Dendritic cell treated with granulocyte-macrophage colony-stimulating factor and Interleukin-4, amounts not matched to agents 40 ng/mL and 50 ng/mL, for 4 days (primary cell): ENCODE results near the gene RFT1.

ENCODE experiments used
- H3K27ac Mint-ChIP-seq: one replicate; pipeline ENCODE4 v1.8.0; 2022; ENCODE audit warnings: mild to moderate bottlenecking, mixed read lengths
- H3K27me3 Mint-ChIP-seq: one replicate; pipeline ENCODE4 v1.8.0; 2022; ENCODE audit warnings: mild to moderate bottlenecking, mixed read lengths
- H3K36me3 Mint-ChIP-seq: one replicate; pipeline ENCODE4 v1.8.0; 2022; ENCODE audit warnings: low read depth, mixed read lengths
- H3K4me1 Mint-ChIP-seq: one replicate; pipeline ENCODE4 v1.8.0; 2022; ENCODE audit warnings: low read depth, mixed read lengths
- H3K4me3 Mint-ChIP-seq: one replicate; pipeline ENCODE4 v1.8.0; 2022; ENCODE audit warnings: mild to moderate bottlenecking, moderate library complexity, mixed read lengths
- H3K9me3 Mint-ChIP-seq: one replicate; pipeline ENCODE4 v1.8.0; 2022; ENCODE audit warnings: mixed read lengths
- intact Hi-C: fragments of 100-400 bp; cut with micrococcal nuclease; formaldehyde crosslinking; loops from one replicate; pipeline ENCODE4 v1.15.0; 2022

The RFT1 gene

DNA sequence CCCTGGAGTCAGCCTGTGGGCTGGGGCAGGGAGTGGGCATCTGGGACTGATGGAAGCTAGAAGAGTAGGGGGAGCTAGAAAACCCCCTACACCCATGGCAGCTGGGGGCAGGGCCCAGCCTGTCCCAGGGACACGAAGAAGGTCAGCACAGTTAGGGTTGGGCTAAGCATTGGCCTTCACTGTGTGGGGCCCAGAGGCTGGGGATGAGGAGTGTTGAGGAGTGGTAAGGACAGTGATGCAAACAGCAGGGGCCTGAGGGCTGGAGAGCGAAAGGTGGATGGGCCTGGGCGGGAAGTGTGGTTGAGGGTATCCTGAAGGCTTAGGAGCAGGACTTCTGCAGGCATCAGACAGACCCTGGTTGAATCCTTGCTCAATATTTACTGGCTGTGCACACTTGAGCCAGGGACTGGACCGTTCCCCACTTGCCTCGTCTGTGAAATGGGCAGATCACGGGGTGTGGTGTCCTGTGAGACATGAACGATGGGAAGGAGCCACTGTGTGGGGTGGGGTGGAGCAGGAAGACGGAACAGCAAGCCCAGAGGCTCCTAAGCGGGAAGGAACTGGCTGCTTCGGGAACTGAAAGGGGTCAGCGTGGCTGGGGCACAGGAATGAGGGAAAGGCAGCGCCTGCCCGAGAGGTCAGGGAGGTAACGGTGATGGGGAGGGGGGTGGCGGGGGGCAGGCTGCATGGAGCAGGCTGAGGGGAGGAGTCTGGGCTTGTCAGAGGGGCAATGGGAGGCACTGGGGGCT, 38.1 kb upstream of the RFT1 start:
- Mint-ChIP-seq H3K9me3 (no peaks in the 10 kb centered on the region), H3K27ac (peak overlapping the region; percentile 95), H3K27me3 (no peaks in the 10 kb centered on the region), H3K4me1 (peaks cover 98% of the 10 kb centered on the region), H3K36me3 (peaks cover 90% of the 10 kb centered on the region), H3K4me3 (peak overlapping the region; percentile 98)
- intact Hi-C loops = no loop called here

DNA sequence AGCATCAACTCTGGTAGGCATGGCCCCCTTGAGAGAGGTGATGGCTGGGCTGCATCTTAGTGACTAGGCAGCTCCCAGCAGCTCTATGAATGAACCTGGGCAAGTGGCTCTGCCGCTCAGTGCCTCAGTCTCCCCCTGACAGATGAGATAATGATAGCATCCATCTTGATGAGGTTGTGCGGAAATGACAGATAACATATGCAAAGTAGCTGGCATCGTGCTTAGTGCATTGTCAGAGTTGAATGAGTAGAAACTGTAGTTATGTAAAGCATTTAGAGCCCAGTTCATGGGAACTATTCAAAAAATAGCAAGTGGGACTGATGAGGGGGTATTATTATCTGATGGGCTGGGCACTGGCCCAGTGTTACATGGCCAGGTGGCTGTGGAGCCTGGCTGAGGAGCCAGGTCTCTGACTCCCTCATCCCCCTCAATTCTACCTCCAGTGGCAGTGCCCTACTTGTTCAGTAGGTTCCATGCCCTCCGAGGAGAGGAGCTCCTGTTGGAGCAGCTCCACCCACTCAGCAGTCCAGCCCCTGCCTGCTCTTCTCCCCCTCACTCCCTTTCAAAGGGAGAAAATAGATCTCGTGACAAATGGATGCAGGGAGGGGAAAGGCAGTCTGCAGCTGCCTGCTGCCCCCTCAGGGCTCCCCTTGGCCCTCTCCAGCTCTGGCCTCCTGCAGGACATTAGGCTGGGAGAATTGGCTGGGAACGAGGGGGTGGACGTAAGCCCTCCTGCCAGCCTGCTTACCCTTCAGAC, 37.4 kb upstream of the RFT1 start:
- Mint-ChIP-seq H3K27me3 (no peaks in the 10 kb centered on the region), H3K9me3 (no peaks in the 10 kb centered on the region), H3K4me1 (peaks cover 98% of the 10 kb centered on the region), H3K4me3 (peak overlapping the region; percentile 98), H3K36me3 (peaks cover 90% of the 10 kb centered on the region), H3K27ac (peak overlapping the region; percentile 95)
- intact Hi-C loops = no loop called here

DNA sequence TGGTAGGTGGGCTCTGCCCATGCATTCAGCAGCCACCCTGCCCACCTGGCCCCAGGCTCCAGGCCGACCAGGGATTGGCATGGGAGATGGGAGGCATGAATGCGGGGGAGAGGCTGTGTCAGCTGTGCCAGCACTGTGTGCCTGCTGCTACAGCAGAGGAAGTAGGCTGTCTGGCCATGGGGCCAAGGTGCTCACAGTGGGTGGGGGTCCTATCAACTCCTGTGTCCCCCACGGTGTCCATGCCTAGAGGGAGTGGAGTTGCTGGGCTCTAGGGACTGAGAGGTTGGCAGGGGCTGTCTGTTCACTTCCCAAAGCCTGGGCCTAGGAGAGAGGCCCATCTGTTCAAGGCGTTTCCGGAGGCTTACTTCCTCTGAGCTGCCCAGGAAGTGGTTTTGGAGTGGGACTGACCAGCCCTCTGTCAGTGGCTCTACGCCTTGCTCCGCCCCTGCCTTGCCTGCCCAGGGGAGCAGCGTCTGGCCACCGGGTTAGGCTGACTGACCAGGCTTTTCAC, 36.6 kb upstream of the RFT1 start:
- Mint-ChIP-seq H3K4me1 (peaks cover 96% of the 10 kb centered on the region), H3K4me3 (peak overlapping the region; percentile 98), H3K9me3 (no peaks in the 10 kb centered on the region), H3K27me3 (no peaks in the 10 kb centered on the region), H3K36me3 (peaks cover 90% of the 10 kb centered on the region), H3K27ac (peak overlapping the region; percentile 95)
- intact Hi-C loops = no loop called here

DNA sequence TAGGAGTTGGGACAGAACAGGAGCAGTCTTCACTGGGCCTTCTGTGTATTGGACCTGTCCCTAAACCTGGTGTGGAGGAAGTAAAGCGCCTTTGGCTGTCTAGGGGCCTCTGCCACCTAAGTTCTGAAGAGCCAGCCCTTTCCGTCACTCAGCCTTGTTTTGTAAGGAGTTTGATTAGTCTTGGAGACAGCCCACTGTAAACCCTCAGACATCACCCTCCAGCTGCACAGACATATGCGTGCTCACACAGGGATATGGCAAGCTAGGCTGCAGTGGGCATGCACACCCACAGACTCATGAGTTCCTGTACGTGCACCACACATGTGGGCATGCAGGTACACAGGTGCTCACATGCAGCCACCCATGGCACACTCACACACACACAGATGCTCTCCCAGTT, 36.0 kb upstream of the RFT1 start:
- H3K9me3 Mint-ChIP-seq = no peaks in the 10 kb centered on the region
- H3K27ac Mint-ChIP-seq = peak overlapping the region; percentile 95
- peaks cover 90% of the 10 kb centered on the region for H3K36me3 Mint-ChIP-seq
- intact Hi-C loops = no loop called here
- H3K4me1 Mint-ChIP-seq = peaks cover 89% of the 10 kb centered on the region
- peak overlapping the region; percentile 59 for H3K4me3 Mint-ChIP-seq
- no peaks in the 10 kb centered on the region for H3K27me3 Mint-ChIP-seq

DNA sequence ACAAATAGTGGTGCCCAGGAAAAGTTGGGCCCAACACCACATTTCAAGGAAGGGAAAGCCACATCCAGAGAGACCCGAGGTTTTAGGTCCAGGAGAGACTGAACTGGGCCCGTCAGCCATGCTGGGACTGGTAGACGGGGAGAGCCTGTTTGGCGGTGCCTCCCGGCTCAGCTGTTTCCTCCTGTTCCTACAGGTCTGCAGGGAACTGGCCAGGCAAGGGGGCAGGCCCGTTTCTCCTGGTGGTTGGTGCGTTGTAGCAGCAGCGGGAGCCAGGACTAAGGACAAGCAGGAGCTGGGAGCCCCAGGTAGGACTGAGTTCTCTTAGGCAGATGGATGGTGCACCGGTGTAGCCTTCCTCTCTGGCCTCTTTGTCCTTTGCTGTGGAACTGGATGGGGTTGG, 34.7 kb upstream of the RFT1 start:
- no peaks in the 10 kb centered on the region for H3K9me3 Mint-ChIP-seq
- H3K27me3 Mint-ChIP-seq = no peaks in the 10 kb centered on the region
- H3K4me1 Mint-ChIP-seq = peaks cover 83% of the 10 kb centered on the region
- intact Hi-C loops = loop anchor here (5.0 kb wide), 1 partner anchor 32 kb away; no protein-coding TSS in a partner anchor
- H3K4me3 Mint-ChIP-seq = peak overlapping the region; percentile 24
- peaks cover 82% of the 10 kb centered on the region for H3K36me3 Mint-ChIP-seq
- H3K27ac Mint-ChIP-seq = peak overlapping the region; percentile 95

DNA sequence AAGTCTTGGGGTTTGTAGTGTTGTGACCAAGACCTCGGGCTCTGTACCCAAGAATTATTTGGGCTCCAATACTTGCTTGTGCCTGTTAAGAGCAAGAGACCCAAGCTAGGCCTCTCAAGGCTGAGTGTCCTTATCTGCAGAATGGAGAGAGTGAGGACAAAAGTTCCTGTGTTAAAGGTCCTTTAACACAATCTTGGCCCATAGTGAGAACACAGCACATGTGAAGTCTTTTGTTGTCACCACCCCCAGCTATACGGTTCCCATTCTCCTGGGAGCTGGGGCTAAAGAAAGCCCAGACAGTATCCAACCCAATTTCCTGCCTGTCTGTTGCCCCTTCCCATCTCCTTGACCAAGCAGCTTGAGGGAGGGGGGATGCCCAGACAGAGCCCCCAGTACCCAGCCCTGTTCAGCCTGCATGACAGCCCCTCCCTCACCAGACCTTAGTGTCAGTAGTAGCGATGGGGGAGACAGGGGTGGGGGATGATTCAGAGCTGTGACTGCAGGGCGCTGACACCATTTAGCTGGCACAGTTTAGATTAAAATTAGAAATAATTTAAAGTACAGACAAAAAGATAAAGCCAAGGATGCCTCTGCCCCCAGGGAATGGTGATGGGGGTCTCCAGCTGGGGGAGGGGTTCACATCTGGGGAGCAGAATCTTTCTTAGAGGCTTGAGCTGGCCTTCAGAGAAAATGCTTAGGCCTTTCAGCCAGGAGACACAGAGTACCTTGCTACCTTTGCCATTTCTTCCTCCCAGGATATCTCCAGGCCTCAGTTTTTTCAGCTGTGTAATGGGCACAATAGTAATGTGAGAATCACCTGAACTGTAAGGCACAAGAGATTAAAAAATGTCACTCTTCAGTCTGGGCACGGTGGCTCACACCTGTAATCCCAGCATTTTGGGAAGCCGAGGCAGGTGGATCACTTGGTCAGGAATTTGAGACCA, 33.5 kb upstream of the RFT1 start:
- intact Hi-C loops = loop anchor here (5.0 kb wide), 1 partner anchor 34 kb away; no protein-coding TSS in a partner anchor
- peak overlapping the region; percentile 80 for H3K4me3 Mint-ChIP-seq

DNA sequence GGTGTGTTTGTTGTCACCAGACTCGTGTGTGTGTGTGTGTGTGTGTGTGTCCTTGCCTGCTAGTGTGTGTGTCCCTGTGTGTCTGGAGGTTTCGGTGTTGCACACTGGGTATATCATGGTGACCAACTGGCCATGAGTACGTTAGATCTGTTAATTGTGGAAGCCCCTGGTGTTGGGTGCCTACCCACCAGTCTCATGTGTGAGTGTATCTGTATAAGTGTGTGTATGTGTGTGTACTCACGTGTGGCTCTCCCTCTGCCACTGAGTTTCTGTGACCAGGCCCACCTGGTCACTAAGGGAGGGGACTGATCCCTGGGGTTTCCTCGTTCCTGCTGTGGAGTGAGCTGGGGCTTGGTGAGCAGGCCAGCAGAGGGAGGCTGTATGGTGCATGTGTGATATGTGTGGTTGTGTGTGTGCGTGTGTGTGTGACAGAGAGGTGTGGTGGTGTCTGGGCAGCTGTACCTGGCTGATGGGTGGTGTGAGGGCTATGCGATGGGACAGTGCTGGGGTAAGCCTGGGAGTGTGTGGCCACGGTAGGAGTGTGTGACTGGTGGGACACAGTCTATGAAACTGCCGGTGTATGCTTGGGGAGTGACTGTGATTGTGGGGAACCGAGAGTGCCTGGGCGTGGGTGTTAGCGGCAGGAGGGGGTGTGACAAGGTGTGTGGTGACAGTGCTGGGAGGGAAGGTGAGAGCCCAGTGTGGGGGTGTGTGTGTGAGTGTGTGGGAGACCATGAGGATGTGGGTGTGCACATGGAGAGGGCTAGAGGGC, 32.6 kb upstream of the RFT1 start:
- peak overlapping the region; percentile 80 for H3K4me3 Mint-ChIP-seq
- peak overlapping the region; percentile 98 for H3K27ac Mint-ChIP-seq
- no peaks in the 10 kb centered on the region for H3K9me3 Mint-ChIP-seq
- no peaks in the 10 kb centered on the region for H3K27me3 Mint-ChIP-seq
- peaks cover 82% of the 10 kb centered on the region for H3K4me1 Mint-ChIP-seq
- peaks cover 64% of the 10 kb centered on the region for H3K36me3 Mint-ChIP-seq
- intact Hi-C loops = loop anchor here (5.0 kb wide), 1 partner anchor 34 kb away; no protein-coding TSS in a partner anchor

More for the DNA sequence above, 33.5 kb upstream of the RFT1 start:
- H3K4me1 Mint-ChIP-seq = peaks cover 82% of the 10 kb centered on the region
- no peaks in the 10 kb centered on the region for H3K27me3 Mint-ChIP-seq
- H3K27ac Mint-ChIP-seq = peak overlapping the region; percentile 98
- H3K36me3 Mint-ChIP-seq = peaks cover 72% of the 10 kb centered on the region
- no peaks in the 10 kb centered on the region for H3K9me3 Mint-ChIP-seq

DNA sequence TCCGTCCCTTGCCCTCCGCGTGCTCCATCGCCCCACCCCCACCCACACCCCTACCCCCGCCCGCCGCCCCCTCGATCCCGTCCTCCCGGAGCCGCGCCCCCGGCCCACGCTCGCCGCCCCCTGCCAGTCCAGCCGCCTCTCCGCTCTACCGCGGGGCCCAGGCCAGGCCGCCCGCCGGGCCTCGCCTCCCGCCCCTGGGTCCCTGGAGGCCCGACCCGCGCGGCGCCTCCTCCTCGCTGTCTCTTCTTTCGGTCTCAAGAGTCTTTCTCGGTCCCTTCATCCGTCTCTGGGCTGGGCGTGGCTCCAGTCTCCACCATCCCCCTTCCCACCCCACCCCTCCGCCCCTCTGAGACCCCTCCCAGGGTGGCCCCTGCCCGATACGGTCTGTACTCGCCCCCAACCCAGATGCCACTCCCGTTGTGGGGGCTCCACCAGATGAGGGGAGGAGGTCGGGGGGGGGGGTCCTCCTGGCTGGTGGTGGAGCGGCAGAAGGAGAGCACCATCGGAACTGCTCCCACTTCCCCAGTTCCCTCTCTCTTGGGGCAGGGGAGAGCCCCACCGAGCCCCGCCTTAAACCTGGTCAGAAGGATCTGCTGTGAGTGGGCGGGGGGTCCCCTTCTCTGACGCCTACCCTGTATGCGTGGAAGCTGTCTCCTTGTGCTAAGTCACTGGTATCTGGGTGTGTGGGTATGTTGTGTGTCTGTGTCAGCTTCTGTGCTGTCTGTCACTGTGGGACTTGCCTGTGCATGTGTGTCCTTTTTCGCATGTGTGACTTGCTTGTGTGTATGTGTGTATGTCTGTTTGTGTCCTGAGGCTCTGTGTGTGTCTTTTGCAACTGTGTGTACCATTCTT, 31.8 kb upstream of the RFT1 start:
- Mint-ChIP-seq H3K36me3 (peaks cover 62% of the 10 kb centered on the region), H3K27me3 (peaks cover 5% of the 10 kb centered on the region), H3K27ac (peak overlapping the region; percentile 98), H3K4me3 (peak overlapping the region; percentile 80), H3K4me1 (peaks cover 82% of the 10 kb centered on the region), H3K9me3 (no peaks in the 10 kb centered on the region)
- intact Hi-C loops = loop anchor here (2.0 to 5.0 kb wide), 3 partner anchors 19 to 35 kb away; no protein-coding TSS in a partner anchor

DNA sequence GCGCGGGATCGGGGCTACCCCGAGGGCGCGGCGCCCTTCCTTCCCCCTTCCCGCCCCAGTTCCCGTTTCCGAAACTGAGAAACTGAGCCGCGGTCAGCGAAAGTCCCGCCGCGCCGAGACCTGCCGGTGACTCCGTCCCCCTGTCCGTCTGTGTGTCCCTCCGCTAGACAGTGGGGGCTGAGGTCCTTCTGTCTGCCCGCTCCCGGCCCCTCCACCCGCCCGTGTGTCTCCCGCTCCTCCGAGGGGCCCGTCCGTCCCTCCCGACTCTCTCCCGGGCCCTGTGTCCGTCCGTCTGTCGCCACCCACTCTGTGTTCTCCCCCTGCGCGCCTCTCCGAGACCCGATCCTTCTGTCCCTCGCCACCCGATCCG, 31.2 kb upstream of the RFT1 start:
- Mint-ChIP-seq H3K27ac (peak overlapping the region; percentile 98), H3K36me3 (peaks cover 58% of the 10 kb centered on the region), H3K9me3 (no peaks in the 10 kb centered on the region), H3K4me1 (peaks cover 82% of the 10 kb centered on the region), H3K27me3 (peaks cover 12% of the 10 kb centered on the region), H3K4me3 (peak overlapping the region; percentile 80)
- intact Hi-C loops = loop anchor here (2.0 to 5.0 kb wide), 3 partner anchors 19 to 36 kb away; no protein-coding TSS in a partner anchor

DNA sequence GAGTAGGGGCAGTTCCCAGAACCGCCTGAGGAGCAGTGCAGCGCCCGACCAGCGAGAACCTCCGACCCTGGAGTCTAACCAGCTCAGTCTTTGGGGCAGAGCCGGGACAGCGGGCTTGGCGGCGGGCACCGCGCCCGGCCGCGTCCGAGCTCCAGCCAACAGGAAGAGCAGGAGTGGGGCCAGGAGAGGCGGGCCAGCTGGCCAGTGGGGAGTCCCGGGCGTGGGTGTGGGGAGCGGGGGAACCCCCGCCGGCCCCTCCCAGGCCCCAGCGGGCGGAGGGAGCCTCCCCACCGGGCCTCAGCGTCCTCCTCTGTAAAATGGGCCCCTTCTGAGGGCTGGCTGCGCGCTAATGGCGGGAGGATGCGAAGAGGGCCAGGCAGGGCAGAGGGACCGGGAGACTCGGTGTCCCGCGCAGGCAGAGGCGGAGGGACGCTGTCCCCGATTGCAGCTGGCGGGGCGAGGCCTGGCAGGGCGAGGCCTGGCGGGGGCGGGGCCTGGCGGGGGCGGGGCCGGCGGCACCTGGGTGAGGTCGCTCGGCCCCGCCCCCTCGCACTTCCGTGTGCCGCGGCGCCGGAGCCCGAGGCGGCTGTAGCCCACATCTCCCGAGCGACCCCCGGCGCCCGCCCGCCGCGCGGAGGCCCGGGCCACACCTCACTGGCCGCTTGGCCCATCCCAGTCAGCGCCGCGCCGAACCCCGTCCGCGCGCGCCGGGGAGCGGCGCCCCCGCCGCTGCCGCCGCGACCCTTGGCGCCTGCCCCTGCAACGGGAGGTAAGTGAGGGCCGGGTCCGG, 30.6 kb upstream of the RFT1 start, which contains the start of gene PRKCD:
Gene PRKCD, plus strand, starts transcription at position 550 of the 790 bp plus-strand sequence. CDS start 17,214 bp downstream, outside the sequence.
- H3K27me3 Mint-ChIP-seq = peaks cover 17% of the 10 kb centered on the region
- H3K9me3 Mint-ChIP-seq = no peaks in the 10 kb centered on the region
- intact Hi-C loops = loop anchor here (2.0 to 5.0 kb wide), 3 partner anchors 18 to 36 kb away; no protein-coding TSS in a partner anchor
- peaks cover 52% of the 10 kb centered on the region for H3K36me3 Mint-ChIP-seq
- H3K4me1 Mint-ChIP-seq = peaks cover 82% of the 10 kb centered on the region
- peak within 1 kb of the TSS; percentile 82 for H3K4me3 Mint-ChIP-seq
- H3K27ac Mint-ChIP-seq = peak within 1 kb of the TSS; percentile 98

DNA sequence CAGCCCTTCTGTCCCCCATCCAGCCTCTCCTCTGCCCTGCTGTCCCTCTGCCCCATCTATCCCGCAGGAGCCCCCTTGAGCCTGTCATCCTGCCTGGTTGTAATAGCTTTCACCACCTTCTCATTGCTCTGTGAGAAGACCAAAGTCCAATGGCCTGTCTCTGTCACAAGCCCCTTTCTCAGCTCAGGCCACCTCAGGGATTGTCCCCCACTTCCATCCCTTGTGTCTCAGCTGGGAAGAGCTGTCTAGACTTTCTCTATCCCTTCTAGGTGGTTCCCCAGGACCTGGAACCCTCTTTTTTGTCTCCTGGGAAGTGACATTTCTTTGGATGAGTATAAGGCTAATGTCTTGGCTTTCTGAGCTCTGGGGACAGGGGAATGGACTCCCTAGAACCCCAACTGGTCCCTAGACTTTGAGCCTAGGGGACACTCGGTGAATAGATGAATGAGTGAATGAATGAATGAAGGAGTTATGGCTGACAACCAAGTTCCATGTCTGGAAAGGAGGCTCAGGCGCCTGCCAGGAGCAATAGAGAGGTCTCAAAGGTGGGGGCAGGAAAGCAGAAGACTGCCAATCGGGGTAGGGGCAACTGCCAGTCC, 29.9 kb upstream of the RFT1 start:
- intact Hi-C loops = loop anchor here (2.0 to 5.0 kb wide), 3 partner anchors 17 to 37 kb away; no protein-coding TSS in a partner anchor
- H3K4me1 Mint-ChIP-seq = peaks cover 82% of the 10 kb centered on the region
- H3K9me3 Mint-ChIP-seq = no peaks in the 10 kb centered on the region
- peak overlapping the region; percentile 82 for H3K4me3 Mint-ChIP-seq
- H3K27me3 Mint-ChIP-seq = peaks cover 24% of the 10 kb centered on the region
- H3K27ac Mint-ChIP-seq = peak overlapping the region; percentile 98
- H3K36me3 Mint-ChIP-seq = peaks cover 45% of the 10 kb centered on the region
